Mesothelial cell of epicardium (in vitro differentiated cells): ENCODE measurements around the gene NUDCD3. TPM values are rescaled to one million over a fixed set of nuclear protein-coding genes. Genes with fewer than 3 reads are reported as not detected.
"Not testable (repeated sequence)": the region's sequence is repeated elsewhere in the genome, so short reads cannot be mapped to it uniquely, and the experiment has no call there.

Experiments
- DNase-seq, 2 experiments: peaks; one replicate each; pipeline ENCODE4 v3.0.0; 2021; ENCODE audit warnings: low spot score in 2 of 2; ENCODE audit not compliant: unreplicated experiment in 2 of 2
- H3K27ac Mint-ChIP-seq: 2 replicates; pipeline ENCODE4 v1.8.0; 2021; ENCODE audit warnings: mixed read lengths
- H3K27me3 Mint-ChIP-seq: 2 replicates; pipeline ENCODE4 v1.8.0; 2021; ENCODE audit warnings: low read depth, mixed read lengths
- H3K36me3 Mint-ChIP-seq: 2 replicates; pipeline ENCODE4 v1.8.0; 2021; ENCODE audit warnings: mixed read lengths
- H3K4me1 Mint-ChIP-seq: 2 replicates; pipeline ENCODE4 v1.8.0; 2021; ENCODE audit warnings: mixed read lengths
- H3K4me3 Mint-ChIP-seq: 2 replicates; pipeline ENCODE4 v1.8.0; 2021; ENCODE audit warnings: mild to moderate bottlenecking, moderate library complexity, mixed read lengths
- H3K9me3 Mint-ChIP-seq: 2 replicates; pipeline ENCODE4 v1.8.0; 2021; ENCODE audit warnings: mixed read lengths
- total RNA-seq: library from RNA; stranded (reverse); gene quantifications from 3 replicates; pipeline ENCODE4 v1.2.1, GENCODE V29; 2021
- TF ChIP-seq, protein P1 (sequence below): fragments of 200-600 bp; sonication (generic); IDR thresholded peaks from one replicate; pipeline ENCODE4 v1.5.0; 2021; ENCODE audit warnings: antibody characterized with exemption; ENCODE audit not compliant: unreplicated experiment

Gene NUDCD3
- total RNA-seq, 1 donor from 2014 or later = 104 TPM

GRCh38 chr7:44431091-44431608, 59.3 kb downstream of the NUDCD3 start:
- H3K4me3 Mint-ChIP-seq = no peak overlapping the region
- no peaks in the 10 kb centered on the region for H3K27me3 Mint-ChIP-seq
- H3K36me3 Mint-ChIP-seq = peaks cover 9% of the 10 kb centered on the region
- H3K4me1 Mint-ChIP-seq = peaks cover 7% of the 10 kb centered on the region
- no peaks in the 10 kb centered on the region for H3K9me3 Mint-ChIP-seq
- H3K27ac Mint-ChIP-seq = no peak overlapping the region
- no peak for DNase-seq
- TF ChIP-seq, protein P1, sequence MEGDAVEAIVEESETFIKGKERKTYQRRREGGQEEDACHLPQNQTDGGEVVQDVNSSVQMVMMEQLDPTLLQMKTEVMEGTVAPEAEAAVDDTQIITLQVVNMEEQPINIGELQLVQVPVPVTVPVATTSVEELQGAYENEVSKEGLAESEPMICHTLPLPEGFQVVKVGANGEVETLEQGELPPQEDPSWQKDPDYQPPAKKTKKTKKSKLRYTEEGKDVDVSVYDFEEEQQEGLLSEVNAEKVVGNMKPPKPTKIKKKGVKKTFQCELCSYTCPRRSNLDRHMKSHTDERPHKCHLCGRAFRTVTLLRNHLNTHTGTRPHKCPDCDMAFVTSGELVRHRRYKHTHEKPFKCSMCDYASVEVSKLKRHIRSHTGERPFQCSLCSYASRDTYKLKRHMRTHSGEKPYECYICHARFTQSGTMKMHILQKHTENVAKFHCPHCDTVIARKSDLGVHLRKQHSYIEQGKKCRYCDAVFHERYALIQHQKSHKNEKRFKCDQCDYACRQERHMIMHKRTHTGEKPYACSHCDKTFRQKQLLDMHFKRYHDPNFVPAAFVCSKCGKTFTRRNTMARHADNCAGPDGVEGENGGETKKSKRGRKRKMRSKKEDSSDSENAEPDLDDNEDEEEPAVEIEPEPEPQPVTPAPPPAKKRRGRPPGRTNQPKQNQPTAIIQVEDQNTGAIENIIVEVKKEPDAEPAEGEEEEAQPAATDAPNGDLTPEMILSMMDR = no peak

- Mint-ChIP-seq H3K27me3 (no peaks in the 10 kb centered on the region), H3K4me1 (peaks cover 7% of the 10 kb centered on the region), H3K4me3 (no peak overlapping the region), H3K27ac (no peak overlapping the region), H3K9me3 (no peaks in the 10 kb centered on the region), H3K36me3 (peaks cover 17% of the 10 kb centered on the region)
- TF ChIP-seq, protein P1 = no peak
- no peak for DNase-seq
These were observed 60.4 kb downstream of the NUDCD3 start for GRCh38 chr7:44430054-44430453.

- DNase-seq, H3K4me1 Mint-ChIP-seq, H3K27me3 Mint-ChIP-seq, H3K27ac Mint-ChIP-seq, H3K4me3 Mint-ChIP-seq: not testable (repeated sequence)
- Mint-ChIP-seq H3K9me3 (peaks cover 20% of the 10 kb centered on the region), H3K36me3 (peaks cover 59% of the 10 kb centered on the region)
These were observed 65.7 kb downstream of the NUDCD3 start for GRCh38 chr7:44424762-44425161.

DNA sequence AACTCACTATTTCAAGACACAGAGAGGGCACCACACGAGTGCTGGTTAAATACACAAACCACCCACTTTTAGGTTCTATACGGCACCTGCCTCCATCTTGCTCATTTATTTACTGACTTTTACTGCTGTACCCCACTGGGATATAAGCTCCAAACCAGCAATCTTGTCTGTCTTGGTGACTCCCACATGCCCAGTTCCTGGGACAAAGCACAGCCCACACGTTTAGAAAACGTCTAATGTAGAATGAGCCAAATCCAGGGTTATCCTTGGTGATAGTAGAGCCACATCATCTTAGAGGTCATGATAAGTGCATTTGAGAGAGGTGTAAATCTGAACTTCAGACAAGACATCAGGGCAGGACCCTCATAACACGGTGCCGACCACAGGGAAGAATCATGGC, 73.5 kb downstream of the NUDCD3 start:
- Mint-ChIP-seq H3K27me3 (no peaks in the 10 kb centered on the region), H3K4me1 (peaks cover 7% of the 10 kb centered on the region), H3K9me3 (peaks cover 9% of the 10 kb centered on the region), H3K4me3 (no peak overlapping the region), H3K27ac (no peak overlapping the region), H3K36me3 (peaks cover 26% of the 10 kb centered on the region)
- TF ChIP-seq, protein P1 = no peak
- DNase-seq = no peak

- DNase-seq = no peak
- H3K4me3 Mint-ChIP-seq = no peak overlapping the region
- H3K36me3 Mint-ChIP-seq = peaks cover 26% of the 10 kb centered on the region
- H3K4me1 Mint-ChIP-seq = peaks cover 7% of the 10 kb centered on the region
- H3K27me3 Mint-ChIP-seq = no peaks in the 10 kb centered on the region
- H3K9me3 Mint-ChIP-seq = peaks cover 19% of the 10 kb centered on the region
- H3K27ac Mint-ChIP-seq = no peak overlapping the region
- TF ChIP-seq, protein P1 = no peak
These were observed 74.9 kb downstream of the NUDCD3 start for GRCh38 chr7:44415510-44415909.

- Mint-ChIP-seq H3K4me3 (no peak overlapping the region), H3K9me3 (peaks cover 15% of the 10 kb centered on the region), H3K27ac (no peak overlapping the region), H3K4me1 (peaks cover 4% of the 10 kb centered on the region), H3K36me3 (peaks cover 25% of the 10 kb centered on the region), H3K27me3 (no peaks in the 10 kb centered on the region)
- no peak for DNase-seq
- TF ChIP-seq, protein P1 = no peak
These were observed 75.4 kb downstream of the NUDCD3 start for GRCh38 chr7:44415047-44415446.
